SW480 (cell line): ENCODE results near the gene ITGA5.

Experiments used
- DNase-seq: peaks from one replicate; pipeline ENCODE4 v3.0.0-alpha.2; 2016; ENCODE audit warnings: low spot score

The ITGA5 gene

GRCh38 chr12:54411391-54412241 is 7.5 kb downstream of the ITGA5 start:
- DNase-seq: no peak

GRCh38 chr12:54409267-54409666 is 9.8 kb downstream of the ITGA5 start:
- no peak for DNase-seq

GRCh38 chr12:54407183-54407905 is 11.7 kb downstream of the ITGA5 start:
- DNase-seq: no peak

- no peak for DNase-seq
Measured at GRCh38 chr12:54405573-54405972, 13.5 kb downstream of the ITGA5 start.

- no peak for DNase-seq
Measured at GRCh38 chr12:54405106-54405505, 14.0 kb downstream of the ITGA5 start.

- no peak for DNase-seq
Measured at GRCh38 chr12:54404061-54405004, 14.7 kb downstream of the ITGA5 start.

GRCh38 chr12:54401119-54401518 is 17.9 kb downstream of the ITGA5 start:
- DNase-seq: no peak

GRCh38 chr12:54398995-54399793 is 19.9 kb downstream of the ITGA5 start:
- peak; percentile 72 for DNase-seq

- DNase-seq: no peak
Measured at GRCh38 chr12:54398218-54398617, 20.8 kb downstream of the ITGA5 start.

GRCh38 chr12:54397157-54397556 is 21.9 kb downstream of the ITGA5 start:
- DNase-seq: no peak

- no peak for DNase-seq
Measured at GRCh38 chr12:54395545-54395944, 23.5 kb downstream of the ITGA5 start.

GRCh38 chr12:54394986-54395385 is 24.1 kb downstream of the ITGA5 start:
- no peak for DNase-seq

- peak; percentile 51 for DNase-seq
Measured at GRCh38 chr12:54394281-54394719, 24.8 kb downstream of the ITGA5 start.

GRCh38 chr12:54393743-54394142 is 25.3 kb downstream of the ITGA5 start:
- no peak for DNase-seq

- DNase-seq: no peak
Measured at GRCh38 chr12:54393207-54393609, 25.9 kb downstream of the ITGA5 start.

- no peak for DNase-seq
Measured at GRCh38 chr12:54392485-54393206, 26.4 kb downstream of the ITGA5 start.

GRCh38 chr12:54390668-54391551 is 28.2 kb downstream of the ITGA5 start:
- no peak for DNase-seq

- no peak for DNase-seq
Measured at GRCh38 chr12:54390176-54390667, 28.8 kb downstream of the ITGA5 start.

GRCh38 chr12:54389607-54390175 is 29.4 kb downstream of the ITGA5 start:
- DNase-seq: no peak
